GM19328 (cell line): Measurements from ENCODE around the gene DNAJC10.
"Not testable (repeated sequence)": the region's sequence is repeated elsewhere in the genome, so short reads cannot be mapped to it uniquely, and the experiment has no call there.

Source experiments
- ATAC-seq: cut with Tn5 transposase; IDR thresholded peaks from one replicate; pipeline ENCODE4 v1.9.1; 2021; ENCODE audit warnings: mild to moderate bottlenecking, moderate library complexity; ENCODE audit not compliant: unreplicated experiment

Gene DNAJC10, protein sequence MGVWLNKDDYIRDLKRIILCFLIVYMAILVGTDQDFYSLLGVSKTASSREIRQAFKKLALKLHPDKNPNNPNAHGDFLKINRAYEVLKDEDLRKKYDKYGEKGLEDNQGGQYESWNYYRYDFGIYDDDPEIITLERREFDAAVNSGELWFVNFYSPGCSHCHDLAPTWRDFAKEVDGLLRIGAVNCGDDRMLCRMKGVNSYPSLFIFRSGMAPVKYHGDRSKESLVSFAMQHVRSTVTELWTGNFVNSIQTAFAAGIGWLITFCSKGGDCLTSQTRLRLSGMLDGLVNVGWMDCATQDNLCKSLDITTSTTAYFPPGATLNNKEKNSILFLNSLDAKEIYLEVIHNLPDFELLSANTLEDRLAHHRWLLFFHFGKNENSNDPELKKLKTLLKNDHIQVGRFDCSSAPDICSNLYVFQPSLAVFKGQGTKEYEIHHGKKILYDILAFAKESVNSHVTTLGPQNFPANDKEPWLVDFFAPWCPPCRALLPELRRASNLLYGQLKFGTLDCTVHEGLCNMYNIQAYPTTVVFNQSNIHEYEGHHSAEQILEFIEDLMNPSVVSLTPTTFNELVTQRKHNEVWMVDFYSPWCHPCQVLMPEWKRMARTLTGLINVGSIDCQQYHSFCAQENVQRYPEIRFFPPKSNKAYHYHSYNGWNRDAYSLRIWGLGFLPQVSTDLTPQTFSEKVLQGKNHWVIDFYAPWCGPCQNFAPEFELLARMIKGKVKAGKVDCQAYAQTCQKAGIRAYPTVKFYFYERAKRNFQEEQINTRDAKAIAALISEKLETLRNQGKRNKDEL

DNA sequence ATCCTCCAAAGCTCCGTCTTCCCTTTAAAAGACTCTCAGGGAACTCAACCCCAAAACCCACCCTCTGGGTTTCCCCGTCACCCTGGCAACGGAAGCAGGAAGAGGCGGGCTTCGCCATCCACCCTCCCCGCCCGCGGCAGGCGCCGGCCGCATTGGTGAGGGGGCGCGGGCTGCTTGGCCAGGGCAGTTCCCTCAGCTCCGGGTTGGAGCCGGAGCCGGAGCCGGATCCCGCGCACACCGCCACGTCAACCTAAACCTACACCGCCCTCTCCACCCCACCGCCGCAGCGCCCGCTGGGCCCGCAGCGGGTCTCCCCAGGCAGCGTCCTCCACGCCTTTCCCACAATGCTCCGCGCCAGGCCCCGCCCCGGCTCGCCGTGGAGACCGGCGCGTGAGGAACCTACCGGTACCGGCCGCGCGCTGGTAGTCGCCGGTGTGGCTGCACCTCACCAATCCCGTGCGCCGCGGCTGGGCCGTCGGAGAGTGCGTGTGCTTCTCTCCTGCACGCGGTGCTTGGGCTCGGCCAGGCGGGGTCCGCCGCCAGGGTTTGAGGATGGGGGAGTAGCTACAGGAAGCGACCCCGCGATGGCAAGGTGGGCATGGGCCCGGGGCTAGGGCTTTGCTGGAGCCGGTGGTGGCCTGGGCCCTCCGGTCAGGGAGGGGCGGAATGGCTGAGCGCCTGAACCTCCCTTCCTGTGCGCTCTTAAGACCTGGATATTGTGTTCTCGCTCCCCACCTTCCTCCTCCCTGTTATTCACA lies at the start of gene DNAJC10:
Gene DNAJC10 (plus strand): TSS at position 366 of the 758 bp plus-strand sequence. CDS start 1,830 bp downstream, outside the sequence.
- peak; percentile 80 for ATAC-seq

DNA sequence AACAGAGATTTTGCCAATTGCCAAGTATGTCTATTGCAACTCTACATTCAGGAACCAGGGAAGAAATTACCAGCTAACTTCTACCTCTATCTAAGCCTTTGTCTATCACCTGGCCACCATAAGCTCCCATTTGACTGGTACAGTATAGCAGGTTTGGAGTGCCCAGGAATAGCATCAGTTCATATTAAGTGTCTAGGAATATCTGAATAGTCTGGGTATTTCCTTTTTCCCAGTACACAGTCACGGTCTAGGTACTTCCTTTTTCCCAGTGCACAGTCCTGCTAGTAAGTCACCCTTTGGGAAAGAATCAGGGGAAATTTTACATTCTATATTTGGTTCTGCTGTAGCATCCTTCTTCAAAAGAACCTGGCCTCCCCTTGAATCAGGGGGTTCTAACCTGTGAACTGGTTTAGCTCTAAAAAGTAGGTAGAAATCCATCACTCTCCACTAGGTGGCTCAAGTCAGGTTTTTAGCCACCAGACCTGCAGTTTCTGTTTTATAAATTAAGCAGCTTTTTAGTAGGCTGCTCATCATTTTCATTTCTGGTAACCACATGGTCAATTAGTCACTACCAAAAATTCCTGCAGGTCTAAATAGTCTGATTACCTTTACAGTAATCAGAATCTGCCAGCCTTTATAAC lies 49.3 kb upstream of the DNAJC10 start:
- ATAC-seq, result peak; percentile 63

DNA sequence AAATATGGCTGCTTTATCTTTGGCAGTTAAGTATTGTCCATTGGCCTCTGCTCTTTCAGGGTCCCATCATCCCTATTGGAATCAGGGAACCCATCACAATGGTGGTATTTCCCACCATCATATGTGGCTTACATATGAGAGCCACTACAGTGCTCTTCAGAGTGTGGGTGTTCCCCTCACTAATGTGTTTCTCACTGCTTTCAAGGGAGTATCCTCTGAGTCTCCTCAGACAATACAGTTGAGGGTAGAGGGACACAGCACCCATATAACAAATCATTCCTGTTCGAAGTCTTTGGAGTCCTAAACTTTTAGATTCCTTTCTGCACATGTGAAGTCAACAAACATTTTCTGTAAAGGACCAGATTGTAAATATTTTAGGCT lies 48.8 kb upstream of the DNAJC10 start:
- ATAC-seq, result peak; percentile 16

DNA sequence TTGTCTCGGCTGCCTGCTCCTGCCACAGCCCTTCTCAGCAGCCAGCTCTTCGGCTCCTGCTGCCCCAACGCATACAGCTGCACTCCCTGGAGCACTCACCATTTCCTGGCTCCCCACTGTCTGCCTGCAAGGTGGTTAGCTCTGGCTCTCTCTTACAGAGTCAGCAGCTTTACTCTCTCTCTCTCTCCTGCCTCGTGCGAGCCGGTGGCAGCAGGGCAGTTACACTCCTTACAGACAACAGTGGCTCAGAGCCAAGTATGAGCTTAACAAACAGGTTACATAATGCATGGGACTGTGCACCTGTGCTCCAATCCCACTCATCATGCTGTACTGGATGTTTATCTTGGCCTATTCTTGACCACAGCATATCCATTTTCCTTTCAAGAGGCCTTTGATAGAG lies 47.4 kb upstream of the DNAJC10 start:
- ATAC-seq, result no peak

DNA sequence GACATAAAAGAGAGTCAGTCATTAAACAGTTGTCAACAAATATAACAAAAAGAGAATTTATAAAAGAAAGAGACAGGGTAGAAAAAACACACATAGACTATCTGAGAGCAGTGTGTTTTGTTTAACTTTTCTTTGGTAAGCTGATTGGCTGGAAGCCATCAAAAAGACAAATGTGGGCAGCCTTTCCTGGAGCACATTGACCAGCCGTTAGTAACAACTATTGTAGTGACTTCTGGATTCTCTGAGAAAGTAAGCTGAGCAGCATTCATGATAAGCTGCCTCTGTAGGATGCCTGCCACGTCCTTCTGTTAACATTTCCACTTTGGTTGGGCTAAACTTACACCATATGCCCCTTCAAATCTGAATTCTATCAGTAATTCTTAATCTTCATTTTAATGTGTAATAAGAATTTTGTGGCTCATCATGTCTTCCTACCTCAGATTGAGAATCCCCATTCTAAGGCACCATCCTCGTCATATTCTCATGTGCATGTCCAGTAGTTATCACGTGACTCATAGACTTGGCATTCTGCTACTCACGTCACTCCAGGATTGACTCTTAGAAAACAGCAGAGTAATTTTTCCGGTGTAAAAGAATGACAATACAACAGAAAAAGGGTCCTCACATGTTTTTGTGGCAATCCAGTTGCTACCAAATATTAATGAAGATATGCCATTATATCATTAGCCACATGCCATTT lies 43.4 kb upstream of the DNAJC10 start:
- no peak for ATAC-seq

DNA sequence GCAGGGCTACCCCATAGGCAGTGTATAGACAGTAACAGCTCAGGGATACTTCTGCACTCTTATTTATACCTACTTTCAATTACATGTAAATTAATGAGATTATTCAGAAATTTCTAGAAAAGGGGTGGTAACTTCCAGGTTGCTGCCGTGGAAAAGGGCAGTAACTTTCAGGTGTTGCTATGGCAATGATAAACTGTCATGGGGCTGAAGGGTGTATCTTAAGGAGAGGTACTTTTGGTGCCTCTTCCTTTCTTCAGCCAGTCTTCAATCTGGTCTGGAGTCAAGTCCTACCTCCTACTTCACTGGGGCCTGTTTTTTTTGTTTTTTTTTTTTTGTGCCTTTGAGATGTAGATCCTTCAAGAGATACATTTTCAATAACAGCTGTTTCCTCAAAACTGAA lies 35.2 kb upstream of the DNAJC10 start:
- ATAC-seq, result no peak

DNA sequence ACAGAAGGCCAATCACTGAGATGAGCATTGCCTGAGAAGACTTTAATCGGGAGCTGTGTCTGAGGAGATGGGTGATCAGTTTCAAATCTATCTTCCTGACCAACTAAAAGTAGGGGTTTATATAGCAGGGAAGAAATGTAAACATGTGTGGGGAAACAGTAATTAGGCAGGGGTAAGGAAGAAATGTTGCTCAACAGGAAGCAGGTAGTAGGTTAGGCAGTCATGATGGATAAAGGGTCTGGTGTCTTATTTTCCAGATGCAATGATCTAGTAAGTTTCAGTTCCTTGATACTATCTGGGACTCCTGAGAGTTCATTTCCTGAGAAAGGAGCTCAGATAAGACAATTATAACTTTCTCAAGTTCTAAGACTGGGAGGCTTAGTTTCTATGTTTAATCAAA lies 33.8 kb upstream of the DNAJC10 start:
- ATAC-seq, result no peak

DNA sequence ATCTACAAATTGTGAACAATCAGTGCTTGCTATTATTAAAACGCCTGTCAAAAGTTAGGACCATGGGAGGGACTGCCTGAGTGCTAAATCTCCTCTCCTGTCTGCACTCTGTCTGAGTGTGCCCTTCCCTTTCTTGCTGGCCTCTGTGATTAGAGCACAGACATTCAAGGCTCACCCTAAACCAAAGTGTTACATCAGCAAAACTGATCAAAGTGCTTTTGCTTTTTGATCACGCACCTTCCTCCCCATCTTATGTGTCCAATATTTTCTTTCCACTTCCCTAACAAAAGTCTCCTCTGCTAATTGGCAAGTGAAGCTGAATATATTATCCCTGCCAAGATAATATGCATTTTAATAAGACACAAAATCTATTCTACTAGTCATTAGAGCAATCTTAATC lies 30.5 kb upstream of the DNAJC10 start:
- no peak for ATAC-seq

DNA sequence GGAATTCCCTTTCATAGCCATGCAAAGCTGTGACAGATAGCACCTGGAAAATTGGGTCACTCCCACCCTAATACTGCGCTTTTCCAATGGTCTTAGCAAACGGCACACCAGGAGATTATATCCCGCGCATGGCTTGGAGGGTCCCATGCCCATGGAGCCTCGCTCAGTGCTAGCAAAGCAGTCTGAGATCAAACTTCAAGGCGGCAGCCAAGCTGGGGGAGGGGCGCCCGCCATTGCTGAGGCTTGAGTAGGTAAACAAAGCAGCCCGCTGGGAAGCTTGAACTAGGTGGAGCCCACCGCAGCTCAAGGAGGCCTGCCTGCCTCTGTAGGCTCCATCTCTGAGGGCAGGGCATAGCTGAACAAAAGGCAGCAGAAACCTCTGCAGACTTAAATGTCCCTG lies 29.3 kb upstream of the DNAJC10 start:
- not testable (repeated sequence) for ATAC-seq

DNA sequence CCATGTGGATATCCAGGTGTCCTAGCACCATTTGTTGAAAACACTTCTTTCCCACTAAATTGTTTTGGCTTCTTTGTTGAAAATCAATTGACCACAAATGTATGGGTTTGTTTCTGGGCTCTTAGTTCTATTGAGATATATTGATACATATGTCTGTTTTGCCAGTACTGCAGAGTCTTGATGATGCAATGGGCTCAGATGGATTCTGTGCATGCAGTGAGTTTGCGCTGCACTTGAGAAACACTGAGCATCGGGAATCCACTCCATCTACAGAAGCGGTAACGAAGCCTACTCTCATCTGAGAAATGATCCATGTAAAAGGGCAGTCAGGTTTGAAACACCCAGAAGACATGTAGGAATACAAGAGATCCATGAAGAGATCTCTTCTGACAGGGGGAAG lies 21.9 kb upstream of the DNAJC10 start:
- no peak for ATAC-seq

DNA sequence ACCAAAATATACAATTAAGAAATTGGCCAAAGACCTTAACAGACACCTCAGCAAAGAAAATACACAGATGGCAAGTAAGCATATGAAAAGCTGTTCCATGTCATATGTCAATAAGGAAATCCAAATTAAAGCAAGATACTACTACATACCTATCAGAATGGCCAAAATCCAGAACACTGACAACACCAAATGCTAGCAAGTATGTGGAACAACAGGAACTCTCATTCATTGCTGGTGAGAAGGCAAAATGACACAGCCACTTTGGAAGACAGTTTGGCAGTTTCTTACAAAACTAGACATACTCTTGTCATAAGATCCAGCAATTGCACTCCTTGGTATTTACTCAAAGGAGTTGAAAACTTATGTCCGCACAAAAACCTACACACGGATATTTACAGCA lies 20.3 kb upstream of the DNAJC10 start:
- ATAC-seq, result no peak

DNA sequence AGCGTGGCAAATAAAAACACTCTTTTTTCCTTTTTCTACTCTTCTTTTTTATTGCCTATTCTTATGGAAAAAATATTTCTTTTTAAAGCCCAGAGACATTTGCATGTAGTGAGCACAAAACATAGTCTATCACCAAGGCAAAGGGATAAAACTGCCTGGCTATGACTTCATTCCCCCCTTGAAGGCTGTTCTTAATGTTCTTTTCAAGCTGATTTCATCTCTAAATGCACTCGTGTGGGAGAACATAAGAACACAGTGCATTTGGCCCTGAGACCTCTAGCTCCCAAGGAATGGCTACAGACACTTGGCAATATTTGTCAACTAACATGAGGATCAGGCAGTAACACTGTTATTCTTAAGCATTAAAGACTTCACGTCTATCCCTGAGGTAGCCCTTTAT lies 17.4 kb upstream of the DNAJC10 start:
- no peak for ATAC-seq

DNA sequence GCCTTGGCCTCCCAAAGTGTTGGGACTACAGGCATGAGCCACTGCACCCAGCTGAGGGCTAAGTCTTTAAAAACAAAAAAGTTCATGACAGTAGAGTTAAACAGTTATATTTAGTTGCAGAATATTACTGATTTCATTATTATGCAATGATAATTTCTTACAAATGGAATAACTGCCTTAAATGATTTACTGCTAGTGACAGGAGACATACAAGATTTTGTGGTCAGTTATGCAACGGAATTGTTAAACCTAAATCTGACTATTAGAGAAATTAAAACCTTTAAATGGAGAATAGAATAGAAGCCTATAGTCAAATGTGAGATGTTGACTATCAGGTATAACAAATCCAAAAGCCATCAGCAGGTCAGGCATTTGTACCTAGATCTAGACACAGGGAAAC lies 10.3 kb upstream of the DNAJC10 start:
- ATAC-seq, result no peak

DNA sequence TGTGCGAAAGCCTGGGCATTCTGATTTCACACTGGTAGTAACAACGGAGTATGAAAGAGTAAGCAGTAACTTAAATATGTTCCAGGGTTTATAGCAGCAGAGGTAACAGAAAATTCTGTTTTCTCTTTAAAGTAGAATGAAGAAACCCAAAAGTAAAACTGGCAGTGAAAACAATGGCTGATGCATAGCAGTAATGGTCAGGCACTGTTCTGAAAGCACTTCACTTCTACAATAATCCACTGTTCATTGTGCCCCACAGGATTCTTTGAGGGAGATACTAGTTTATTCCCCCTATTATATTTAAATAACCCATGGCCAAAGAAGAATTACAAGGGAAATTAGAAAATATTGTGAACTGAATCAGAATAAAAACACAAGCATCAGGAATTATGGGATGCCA lies 9.3 kb upstream of the DNAJC10 start:
- no peak for ATAC-seq

DNA sequence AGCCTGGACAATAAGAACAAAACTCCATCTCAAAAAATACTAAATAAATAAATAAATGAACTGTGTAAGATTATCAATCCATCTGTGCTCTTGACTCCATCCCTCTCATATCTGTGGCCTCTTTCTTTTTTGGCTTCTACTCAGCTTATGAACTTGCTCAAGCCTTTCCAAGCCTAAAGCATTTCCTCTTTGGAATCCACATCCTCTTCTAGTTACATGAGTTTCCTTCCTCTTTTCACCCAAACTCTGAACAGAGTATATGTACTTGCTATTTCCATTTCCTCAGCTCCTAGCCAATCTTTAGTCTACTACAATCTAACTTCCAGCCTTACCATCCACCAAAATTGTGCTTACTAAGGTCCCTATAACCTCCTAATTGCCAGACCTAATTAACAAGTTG lies 2.5 kb upstream of the DNAJC10 start:
- ATAC-seq, result no peak

DNA sequence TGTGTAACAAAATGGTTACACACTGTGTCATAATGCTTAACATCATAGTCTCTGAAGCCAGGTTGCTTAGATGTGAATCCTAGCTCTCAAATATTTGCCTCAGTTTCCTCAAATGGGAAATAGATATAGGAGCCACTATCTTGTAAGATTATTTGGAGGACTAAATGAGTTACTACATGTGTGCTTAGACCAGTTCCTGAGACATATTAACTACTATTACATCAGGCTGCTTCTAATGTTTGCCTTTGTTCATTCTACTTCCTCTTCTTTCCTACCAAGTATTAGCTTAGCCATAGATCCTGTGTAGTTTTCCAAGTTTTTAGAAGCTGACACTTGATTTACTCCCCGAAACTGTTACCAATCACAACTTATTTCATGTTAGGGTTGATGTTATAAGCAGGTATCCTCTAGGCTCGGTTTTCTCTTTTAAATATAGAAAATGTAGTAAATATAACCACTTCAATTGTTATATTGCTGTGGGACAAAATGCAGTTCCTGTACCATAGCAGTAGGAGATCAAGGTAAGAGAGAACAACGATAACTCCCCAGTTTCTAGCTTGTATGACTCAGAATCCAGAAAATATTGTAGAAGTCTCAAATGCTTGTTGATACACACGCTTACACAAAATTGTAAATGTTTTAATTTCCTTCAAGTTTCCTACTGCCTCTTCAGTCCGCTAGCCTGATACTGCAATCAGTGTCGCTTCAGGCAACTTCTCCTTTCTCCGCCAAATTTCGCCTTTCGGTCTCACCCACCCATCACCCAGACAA lies 751 bp upstream of the DNAJC10 start:
- ATAC-seq, result peak; percentile 0

DNA sequence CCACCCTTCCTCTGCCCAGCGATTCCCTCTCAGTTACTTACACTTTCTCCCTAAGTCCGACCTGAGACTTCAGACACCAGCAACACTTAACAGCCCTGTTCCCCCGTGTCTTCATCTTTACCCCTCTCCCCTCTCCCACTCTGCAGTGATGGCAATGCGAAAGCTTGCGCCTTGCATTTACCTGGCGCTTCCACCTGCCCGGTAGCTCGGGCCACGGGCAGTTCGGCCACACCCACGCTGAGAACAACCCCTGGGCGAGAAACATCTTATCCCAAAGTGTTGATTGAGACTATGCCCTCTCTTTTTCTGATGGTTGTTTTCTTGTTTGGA lies 558 bp downstream of the DNAJC10 start:
- no peak for ATAC-seq

DNA sequence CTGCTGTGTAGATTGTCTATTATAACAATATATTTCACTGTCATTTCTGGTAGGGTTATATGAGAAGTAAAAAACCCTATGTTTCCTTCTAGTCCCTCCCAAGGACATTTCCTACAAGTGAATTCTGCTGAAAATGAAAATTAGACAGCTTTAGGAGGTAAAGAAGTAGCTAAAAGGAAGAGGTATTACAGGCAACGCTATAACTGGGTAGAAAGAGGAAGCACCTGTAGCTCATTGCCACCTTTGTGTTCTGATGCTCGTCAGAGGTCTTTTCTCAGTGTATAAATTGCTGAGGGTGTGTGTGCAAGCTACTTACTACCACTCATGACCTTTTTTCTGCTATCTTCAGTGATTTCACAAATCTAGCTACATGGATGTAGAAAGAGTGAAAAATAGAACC lies 1.4 kb downstream of the DNAJC10 start:
- ATAC-seq, result peak; percentile 37

DNA sequence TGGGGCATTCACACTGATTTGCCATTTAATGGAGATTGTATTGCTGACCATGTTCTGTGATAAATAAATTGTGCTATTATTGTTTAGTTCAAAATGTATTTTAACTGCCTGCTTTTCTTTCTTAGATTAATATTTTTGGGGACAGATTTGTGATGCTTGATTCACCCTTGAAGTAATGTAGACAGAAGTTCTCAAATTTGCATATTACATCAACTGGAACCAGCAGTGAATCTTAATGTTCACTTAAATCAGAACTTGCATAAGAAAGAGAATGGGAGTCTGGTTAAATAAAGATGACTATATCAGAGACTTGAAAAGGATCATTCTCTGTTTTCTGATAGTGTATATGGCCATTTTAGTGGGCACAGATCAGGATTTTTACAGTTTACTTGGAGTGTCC lies 1.8 kb downstream of the DNAJC10 start:
- no peak for ATAC-seq

DNA sequence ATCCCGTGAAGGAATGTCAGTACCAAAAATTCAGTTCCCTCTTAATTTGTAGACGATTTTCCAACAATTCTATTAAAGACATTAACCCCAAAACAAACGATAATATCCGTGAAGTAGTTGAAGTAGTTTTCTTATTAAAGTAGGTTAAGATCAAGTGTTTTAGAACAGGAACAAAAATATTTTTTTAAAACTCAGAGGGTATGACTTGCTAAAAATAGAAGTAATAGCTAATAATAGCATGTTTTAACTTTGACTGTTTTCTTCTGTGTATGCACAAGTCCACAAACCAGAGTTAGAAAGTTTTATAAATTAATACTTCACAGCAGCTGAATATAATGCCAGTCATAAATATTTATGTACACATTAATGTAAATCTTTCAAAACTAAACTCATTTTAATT lies 2.4 kb downstream of the DNAJC10 start:
- ATAC-seq, result no peak
